HG03342 (cell line): ENCODE results near the gene ADAMTSL3.

Experiments
- ATAC-seq: cut with Tn5 transposase; IDR thresholded peaks from one replicate; pipeline ENCODE4 v1.9.1; 2021; ENCODE audit warnings: mild to moderate bottlenecking, moderate library complexity; ENCODE audit not compliant: unreplicated experiment

The ADAMTSL3 gene, protein sequence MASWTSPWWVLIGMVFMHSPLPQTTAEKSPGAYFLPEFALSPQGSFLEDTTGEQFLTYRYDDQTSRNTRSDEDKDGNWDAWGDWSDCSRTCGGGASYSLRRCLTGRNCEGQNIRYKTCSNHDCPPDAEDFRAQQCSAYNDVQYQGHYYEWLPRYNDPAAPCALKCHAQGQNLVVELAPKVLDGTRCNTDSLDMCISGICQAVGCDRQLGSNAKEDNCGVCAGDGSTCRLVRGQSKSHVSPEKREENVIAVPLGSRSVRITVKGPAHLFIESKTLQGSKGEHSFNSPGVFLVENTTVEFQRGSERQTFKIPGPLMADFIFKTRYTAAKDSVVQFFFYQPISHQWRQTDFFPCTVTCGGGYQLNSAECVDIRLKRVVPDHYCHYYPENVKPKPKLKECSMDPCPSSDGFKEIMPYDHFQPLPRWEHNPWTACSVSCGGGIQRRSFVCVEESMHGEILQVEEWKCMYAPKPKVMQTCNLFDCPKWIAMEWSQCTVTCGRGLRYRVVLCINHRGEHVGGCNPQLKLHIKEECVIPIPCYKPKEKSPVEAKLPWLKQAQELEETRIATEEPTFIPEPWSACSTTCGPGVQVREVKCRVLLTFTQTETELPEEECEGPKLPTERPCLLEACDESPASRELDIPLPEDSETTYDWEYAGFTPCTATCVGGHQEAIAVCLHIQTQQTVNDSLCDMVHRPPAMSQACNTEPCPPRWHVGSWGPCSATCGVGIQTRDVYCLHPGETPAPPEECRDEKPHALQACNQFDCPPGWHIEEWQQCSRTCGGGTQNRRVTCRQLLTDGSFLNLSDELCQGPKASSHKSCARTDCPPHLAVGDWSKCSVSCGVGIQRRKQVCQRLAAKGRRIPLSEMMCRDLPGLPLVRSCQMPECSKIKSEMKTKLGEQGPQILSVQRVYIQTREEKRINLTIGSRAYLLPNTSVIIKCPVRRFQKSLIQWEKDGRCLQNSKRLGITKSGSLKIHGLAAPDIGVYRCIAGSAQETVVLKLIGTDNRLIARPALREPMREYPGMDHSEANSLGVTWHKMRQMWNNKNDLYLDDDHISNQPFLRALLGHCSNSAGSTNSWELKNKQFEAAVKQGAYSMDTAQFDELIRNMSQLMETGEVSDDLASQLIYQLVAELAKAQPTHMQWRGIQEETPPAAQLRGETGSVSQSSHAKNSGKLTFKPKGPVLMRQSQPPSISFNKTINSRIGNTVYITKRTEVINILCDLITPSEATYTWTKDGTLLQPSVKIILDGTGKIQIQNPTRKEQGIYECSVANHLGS (N-terminal part only)

DNA sequence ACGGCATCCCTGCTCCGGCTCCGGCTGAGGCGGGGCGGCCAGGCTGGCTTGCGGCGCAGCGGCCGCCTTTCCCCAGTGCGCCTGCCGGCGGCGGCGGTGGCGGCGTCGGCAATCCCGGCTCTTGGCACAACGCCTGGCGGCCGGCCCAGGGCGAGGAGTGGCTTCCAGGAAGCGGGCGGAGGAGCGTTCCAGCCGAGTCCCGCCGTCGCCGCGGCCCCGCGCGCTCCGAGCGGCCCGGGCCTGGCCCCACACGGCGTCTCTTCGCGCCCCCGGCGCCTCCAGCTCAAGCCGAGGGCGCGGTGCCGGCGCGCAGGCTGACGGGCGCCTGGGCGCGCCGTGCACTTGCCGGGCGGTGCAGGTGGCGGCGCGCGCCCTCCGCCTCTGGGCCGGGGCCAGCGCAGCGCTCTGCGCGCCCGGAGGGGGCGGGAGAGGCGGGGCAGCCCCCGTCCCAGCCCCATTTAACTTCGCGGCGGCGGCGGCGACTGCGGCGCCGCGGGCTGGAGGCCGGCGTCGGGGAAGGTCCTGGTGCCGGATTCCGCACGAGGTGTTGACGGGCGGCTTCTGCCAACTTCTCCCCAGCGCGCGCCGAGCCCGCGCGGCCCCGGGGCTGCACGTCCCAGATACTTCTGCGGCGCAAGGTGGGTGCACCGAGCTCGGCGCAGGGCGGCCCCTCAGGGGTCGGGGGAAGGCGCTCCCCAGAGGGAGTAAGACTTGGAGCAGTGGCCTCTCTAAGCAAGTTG is at the start of gene ADAMTSL3:
Gene ADAMTSL3 (plus strand): TSS at position 485 of the 740 bp plus-strand sequence. CDS start 1,639 bp downstream, outside the sequence.
- no peak for ATAC-seq

DNA sequence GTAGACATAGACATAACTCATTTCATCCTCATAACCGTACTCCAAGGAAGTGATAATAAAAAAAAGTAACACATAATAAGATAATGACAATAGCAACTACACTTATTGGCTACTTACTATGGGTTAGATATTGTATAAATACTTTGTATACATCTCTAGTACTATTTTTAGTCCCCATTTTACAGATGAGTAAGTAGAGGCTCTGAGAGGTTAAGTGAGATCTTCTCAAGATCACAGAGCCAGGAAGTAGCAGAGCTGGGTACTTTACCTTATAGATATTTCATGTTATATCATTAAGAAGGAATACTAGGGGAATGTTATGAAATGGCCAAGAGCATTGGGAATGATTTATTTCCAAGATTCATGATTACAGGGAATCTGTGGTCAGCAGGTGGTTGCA is 49.4 kb upstream of the ADAMTSL3 start:
- ATAC-seq: no peak

DNA sequence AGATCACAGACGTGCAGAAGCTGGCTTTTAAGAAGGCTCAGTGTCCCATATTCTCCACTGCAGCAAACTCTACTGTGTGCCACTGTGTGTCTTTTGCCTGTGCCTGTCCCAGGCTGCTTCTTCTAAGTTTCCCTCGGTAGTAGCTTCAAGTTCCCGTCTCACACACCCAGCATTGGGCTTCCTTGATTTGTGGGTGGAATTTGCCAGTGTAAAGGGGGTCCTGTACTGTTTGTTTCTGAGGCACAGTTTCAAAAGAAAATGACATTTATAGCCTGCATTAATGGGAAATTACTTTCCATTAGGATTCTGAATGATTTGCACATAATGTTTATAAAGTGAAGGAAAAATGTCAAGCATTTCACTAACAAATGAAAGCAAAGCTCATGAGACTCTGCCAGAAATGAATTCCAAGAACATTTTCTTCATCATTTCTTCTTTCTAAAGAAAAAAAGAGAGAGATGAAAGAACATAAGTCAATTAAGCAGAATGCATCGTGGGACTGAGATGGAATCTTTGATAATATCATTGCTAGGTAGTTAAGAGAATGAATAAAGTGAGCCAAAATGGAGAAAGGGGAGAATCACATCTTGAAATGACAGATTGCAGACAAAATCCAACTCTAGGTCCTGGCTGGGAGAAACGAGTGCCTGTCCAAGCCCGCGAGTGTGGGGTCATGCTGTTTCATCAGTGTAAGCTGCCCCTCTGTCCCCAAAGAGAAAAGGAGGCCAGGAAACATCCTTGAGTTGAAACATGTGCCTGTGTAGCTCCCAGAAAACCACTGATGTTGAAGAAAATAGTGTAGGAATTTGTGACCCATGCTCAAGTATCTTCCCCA is 48.6 kb upstream of the ADAMTSL3 start:
- no peak for ATAC-seq

DNA sequence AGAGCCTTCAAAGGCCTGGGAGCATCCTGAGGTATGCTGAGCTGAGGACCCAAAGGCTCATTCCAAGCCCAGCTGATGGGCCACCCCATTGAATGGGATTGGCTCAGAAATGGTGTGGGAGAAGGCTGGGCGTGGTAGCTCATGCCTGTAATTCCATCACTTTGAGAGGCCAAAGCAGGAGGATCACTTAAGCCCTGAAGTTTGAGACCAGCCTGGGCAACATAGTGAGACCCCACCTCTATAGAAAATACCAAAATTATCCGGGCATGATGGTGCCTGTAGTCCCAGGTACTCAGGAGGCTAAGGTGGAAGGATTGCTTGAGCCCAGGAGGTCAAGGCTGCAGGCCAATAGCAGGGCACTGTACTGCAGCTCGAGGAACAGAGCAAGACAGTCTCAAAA is 43.8 kb upstream of the ADAMTSL3 start:
- ATAC-seq: no peak

DNA sequence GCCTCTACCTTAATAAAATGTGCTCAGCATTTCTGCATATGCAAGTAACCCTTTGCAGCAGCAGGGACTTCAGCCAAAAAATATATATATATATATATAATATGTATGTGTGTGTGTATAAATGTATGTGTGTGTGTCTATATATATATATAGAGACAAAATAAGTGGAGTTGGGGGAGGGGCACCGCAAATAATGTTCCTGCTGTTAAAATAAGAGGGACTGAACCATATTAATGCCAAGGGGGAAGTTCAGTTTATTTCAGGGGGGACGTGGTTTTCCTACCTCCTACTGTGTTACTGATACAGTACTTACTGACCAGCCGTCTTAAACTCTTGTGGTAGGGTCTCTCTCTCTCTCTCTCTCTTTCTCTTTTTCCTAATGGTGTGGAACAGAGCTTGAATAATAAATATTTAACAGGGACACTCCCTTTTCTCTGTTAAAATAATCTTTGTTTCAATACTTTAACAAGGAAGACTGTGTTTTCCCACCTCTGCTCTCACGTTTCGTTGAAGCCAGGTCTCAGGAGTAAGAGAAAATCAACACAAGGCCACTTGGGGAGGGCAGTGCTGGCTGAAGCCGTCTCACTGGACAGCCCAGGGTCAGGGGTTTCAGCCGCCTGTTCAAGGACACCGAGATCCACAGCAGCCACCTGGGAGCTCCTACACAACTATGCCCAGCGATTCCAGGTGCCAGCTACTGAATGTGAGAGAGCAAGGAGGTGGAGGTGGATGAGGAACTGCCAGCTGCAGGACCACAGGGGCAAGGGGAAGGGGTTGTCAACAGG is 42.8 kb upstream of the ADAMTSL3 start:
- no peak for ATAC-seq

DNA sequence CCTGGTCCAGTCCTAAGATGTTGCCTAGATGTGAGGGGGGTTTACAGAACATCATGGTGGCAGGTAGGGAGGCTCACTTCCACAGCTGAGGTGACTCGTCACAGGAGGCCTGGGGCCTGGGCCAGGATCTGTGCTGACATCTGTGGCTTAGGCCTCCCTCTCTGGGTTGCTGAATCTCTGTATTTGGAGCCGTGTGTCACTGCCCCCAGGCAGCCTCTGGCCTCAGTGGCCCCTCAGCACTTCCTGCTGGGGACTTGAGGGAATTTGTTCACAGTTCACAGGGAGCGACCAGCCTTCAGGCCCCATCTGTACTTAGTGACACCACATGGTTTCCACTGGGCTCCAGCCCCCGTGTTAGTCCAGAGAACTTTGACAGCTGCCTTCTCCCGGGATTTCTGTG is 41.7 kb upstream of the ADAMTSL3 start:
- no peak for ATAC-seq

GRCh38 chr15:83612898-83613635 is 40.9 kb upstream of the ADAMTSL3 start:
- ATAC-seq: no peak

DNA sequence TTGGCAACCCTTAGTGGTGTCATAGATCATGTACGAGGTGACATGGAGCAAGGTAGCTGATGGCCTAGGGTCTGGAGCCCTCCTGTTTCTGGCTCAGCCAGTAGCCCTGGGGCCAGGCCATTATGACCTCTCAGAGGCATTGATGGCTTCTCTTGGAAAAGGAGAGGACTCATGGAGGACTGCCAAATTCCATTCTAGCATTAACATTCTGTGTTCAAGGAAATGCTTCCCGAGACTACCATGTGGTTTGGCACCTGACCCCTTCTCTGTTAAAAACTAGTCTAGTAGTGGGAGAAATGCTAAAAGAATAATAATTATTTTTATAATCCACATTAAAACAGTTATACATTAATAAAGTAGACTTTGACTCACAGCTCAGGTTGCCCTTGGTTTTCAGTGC is 40.2 kb upstream of the ADAMTSL3 start:
- no peak for ATAC-seq

DNA sequence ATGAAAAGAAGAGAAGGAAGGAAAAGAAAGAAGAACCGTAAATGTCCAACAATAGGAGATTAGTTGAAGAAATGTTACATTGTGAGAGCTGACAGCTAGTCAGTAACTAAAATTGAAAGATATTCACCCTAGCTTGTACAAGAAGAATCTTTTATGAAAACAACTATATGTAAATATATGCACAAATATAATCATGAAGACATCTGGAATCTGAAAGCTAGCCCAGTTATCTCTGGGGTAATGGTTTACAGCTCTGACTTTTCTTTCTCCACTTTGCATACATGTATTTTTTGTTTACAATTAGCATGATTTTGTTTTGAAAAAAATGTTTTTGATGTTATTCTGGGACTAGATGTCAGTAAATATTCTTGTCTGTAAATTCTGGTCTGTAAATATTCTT is 37.1 kb upstream of the ADAMTSL3 start:
- no peak for ATAC-seq

- ATAC-seq: no peak
Observed at GRCh38 chr15:83626171-83626802, 27.6 kb upstream of the ADAMTSL3 start.

DNA sequence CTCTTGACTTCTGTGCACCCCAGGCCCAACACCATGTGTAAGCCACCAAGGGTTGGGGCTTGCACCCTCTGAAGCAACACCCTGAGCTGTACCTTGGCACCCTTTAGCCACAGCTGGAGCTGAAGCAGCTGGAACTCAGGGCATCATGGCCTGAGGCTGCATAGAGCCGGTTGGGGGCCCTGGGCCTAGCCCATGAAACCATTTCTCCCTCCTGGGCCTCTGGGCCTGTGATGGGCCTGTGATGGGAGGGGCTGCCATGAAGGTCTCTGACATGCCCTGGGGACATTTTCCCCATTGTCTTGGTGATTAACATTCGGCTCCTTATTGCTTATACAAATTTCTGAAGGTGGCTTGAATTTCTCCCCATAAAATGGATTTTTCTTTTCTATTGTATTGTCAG is 22.4 kb upstream of the ADAMTSL3 start:
- no peak for ATAC-seq

DNA sequence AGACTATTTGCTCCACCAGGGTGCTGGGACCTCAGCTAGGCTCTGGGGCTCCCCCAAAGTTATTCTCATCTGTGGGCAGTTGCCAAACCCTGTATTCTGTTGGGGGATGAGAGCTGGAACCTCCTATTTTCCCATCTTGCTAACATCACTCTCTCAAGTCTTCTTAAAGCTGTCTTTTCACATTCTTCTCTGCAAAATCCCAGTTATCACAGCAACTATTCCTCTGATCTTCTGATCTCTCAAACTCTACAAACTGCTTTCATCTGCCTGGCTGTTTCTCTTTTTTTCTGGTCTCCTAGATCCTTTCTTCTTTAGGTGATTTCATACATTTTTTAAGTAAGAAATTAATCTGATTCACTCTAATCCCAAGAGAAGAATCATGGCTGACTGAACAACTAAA is 10.7 kb upstream of the ADAMTSL3 start:
- no peak for ATAC-seq

GRCh38 chr15:83644439-83644838 is 9.5 kb upstream of the ADAMTSL3 start:
- ATAC-seq: no peak

- ATAC-seq: no peak
Observed at GRCh38 chr15:83650831-83651230, 3.1 kb upstream of the ADAMTSL3 start.

DNA sequence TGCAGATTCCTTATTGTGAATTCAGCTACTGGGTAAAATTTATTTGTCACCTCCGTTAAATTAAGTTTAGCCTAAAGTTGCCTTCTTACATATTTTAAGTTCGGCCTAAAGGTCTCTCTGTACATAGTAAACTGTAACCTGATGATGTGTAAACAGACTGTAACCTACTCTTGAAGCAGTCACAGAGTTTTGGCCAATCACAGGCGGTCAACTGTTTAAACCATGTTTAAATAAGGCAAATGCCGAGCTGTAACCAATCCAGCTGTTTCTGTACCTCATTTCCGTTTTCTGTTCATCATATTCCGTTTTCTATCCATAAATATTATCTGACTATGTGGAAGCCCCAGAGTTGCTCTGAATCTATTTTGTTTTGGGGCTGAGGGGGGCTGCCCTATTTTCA is 2.4 kb upstream of the ADAMTSL3 start:
- ATAC-seq: no peak

- ATAC-seq: no peak
Observed at GRCh38 chr15:83652626-83653204, 1.2 kb upstream of the ADAMTSL3 start.

- no peak for ATAC-seq
Observed at GRCh38 chr15:83653288-83653638, 660 bp upstream of the ADAMTSL3 start.
